GM12878 (cell line): ENCODE measurements around the gene GGT5. TPM values are rescaled to one million over a fixed set of nuclear protein-coding genes. Genes with fewer than 3 reads are reported as not detected.

Experiments used
- ATAC-seq: fragments of 200-7000 bp; cut with Tn5 transposase; 3 replicates; pipeline ENCODE4 v1.9.1; 2020; ENCODE audit warnings: mild to moderate bottlenecking, moderate library complexity
- BruUV-seq: library from RNA; stranded (reverse); fragments of 400-500 nt; replicated peaks from 2 replicates; lab custom pipeline; 2021; lab: Mats Ljungman, UMichigan
- CTCF ChIA-PET: fragments of 300-600 bp; sonication (Branson Sonifier 250); formaldehyde crosslinking; extraction: SDS; loops from one replicate; lab custom pipeline; 2021; ENCODE audit warnings: inconsistent platforms; lab: Yijun Ruan, JAX
- POLR2A ChIA-PET: fragments of 350-600 bp; formaldehyde crosslinking; extraction: SDS; loops from one replicate; lab custom pipeline; 2021; ENCODE audit warnings: inconsistent platforms; lab: Charles Lee
- RAD21 ChIA-PET: fragments of 300-600 bp; sonication (Branson Sonifier 250); formaldehyde crosslinking; loops from one replicate; lab custom pipeline; 2023; ENCODE audit warnings: antibody characterized with exemption; ENCODE audit not compliant: unreplicated experiment; lab: Charles Lee
- SMC1A ChIA-PET: fragments of 300-600 bp; sonication (Branson Sonifier 250); formaldehyde crosslinking; loops from one replicate; lab custom pipeline; 2023; ENCODE audit not compliant: unreplicated experiment, uncharacterized antibody; lab: Charles Lee
- DNase-seq: peaks from one replicate; pipeline ENCODE4 v3.0.0-alpha.2; 2011; ENCODE audit warnings: low read depth, low spot score
- FAIRE-seq: peaks from 3 replicates; lab custom pipeline; 2011; peaks lifted over from hg19 to GRCh38; lab: Jason Lieb, UNC
- H2AFZ ChIP-seq: 2 replicates; pipeline ENCODE4 v1.6.0; 2011; ENCODE audit warnings: low read depth, low read length, control low read depth; ENCODE audit not compliant: control insufficient read depth
- H3K27ac ChIP-seq: 2 replicates; pipeline ENCODE4 v1.5.1; 2011; ENCODE audit warnings: control low read depth; ENCODE audit not compliant: control insufficient read depth, insufficient read depth
- H3K27me3 ChIP-seq, 2 experiments: replicated peaks in 1 of 2; 2 replicates each; pipeline versions ENCODE4 v1.6.0 to v1.6.1; 2011; ENCODE audit warnings: low read length in 1 of 2; ENCODE audit not compliant: control insufficient read depth in 2 of 2, insufficient read depth in 2 of 2
- H3K36me3 ChIP-seq, 2 experiments: 2 replicates each; pipeline ENCODE4 v1.5.1; 2011; ENCODE audit warnings: low read length in 1 of 2; ENCODE audit not compliant: control insufficient read depth in 2 of 2, insufficient read depth in 2 of 2
- H3K4me1 ChIP-seq: 2 replicates; pipeline ENCODE4 v1.6.1; 2011; ENCODE audit warnings: mild to moderate bottlenecking, low read length, moderate library complexity, mixed read lengths; ENCODE audit not compliant: control insufficient read depth, insufficient read depth
- H3K4me2 ChIP-seq: 2 replicates; pipeline ENCODE4 v1.6.0; 2011; ENCODE audit warnings: control low read depth; ENCODE audit not compliant: control insufficient read depth, insufficient read depth
- H3K4me3 ChIP-seq: fragments of 200-600 bp; sonication (generic); 2 replicates; pipeline ENCODE4 v1.5.1; 2016
- H3K79me2 ChIP-seq: 2 replicates; pipeline ENCODE4 v1.6.0; 2011; ENCODE audit warnings: low read length; ENCODE audit not compliant: control insufficient read depth, insufficient read depth
- H3K9ac ChIP-seq: 2 replicates; pipeline ENCODE4 v1.8.0; 2011; ENCODE audit warnings: low read length, control low read depth, mixed read lengths; ENCODE audit not compliant: control insufficient read depth, insufficient read depth
- H3K9me3 ChIP-seq: replicated peaks from 3 replicates; pipeline ENCODE4 v1.5.1; 2011; ENCODE audit warnings: mild to moderate bottlenecking, low read length; ENCODE audit not compliant: control insufficient read depth, insufficient read depth
- H4K20me1 ChIP-seq: 2 replicates; pipeline ENCODE4 v1.6.0; 2011; ENCODE audit not compliant: control insufficient read depth, insufficient read depth
- ETV6 ChIP-seq, 2 experiments: fragments of 450-650 bp in 1 of 2; IDR thresholded peaks in 1 of 2; conservative IDR thresholded peaks in 1 of 2; 2 replicates each; pipeline ENCODE4 v1.6.1; 2014; ENCODE audit warnings: antibody characterized with exemption in 1 of 2, borderline replicate concordance in 1 of 2, low read depth in 1 of 2, mild to moderate bottlenecking in 1 of 2, moderate library complexity in 1 of 2
- MEF2A ChIP-seq: IDR thresholded peaks from 2 replicates; pipeline ENCODE4 v1.6.1; 2011; ENCODE audit warnings: low read depth, mild to moderate bottlenecking, low read length, moderate library complexity; ENCODE audit not compliant: insufficient read depth
- SMAD5 ChIP-seq: IDR thresholded peaks from 2 replicates; pipeline ENCODE4 v1.6.1; 2016; ENCODE audit warnings: antibody characterized with exemption, low read depth
- STAT3 ChIP-seq: IDR thresholded peaks from 2 replicates; pipeline ENCODE4 v1.6.1; 2011; ENCODE audit warnings: low read depth, low read length, improper control_type of control experiment
- TBL1XR1 ChIP-seq: IDR thresholded peaks from 2 replicates; pipeline ENCODE4 v1.6.1; 2012; ENCODE audit warnings: low read depth, low read length, improper control_type of control experiment
- in situ Hi-C: fragments of 300-500 bp; cut with MboI; formaldehyde crosslinking; loops from 9 replicates; pipeline ENCODE4 v1.14.3; 2018; ENCODE audit warnings: mixed read lengths
- intact Hi-C: fragments of 100-400 bp; cut with micrococcal nuclease; formaldehyde crosslinking; loops from one replicate; pipeline ENCODE4 v1.14.2; 2022; ENCODE audit not compliant: unreplicated experiment
- polyA plus RNA-seq, 11 experiments: library from polyadenylated mRNA; depleted of rRNA in 4 of 11; unstranded in 6 of 11; stranded (reverse) in 5 of 11; fragments of >200 nt; fragmentation: Nextera tagmentation in 4 of 11; fragmentation: Illumina TruSeq in 1 of 11; extraction: Ambion mirVana in 4 of 11; extraction: Trizol in 1 of 11; gene quantifications; 1 replicate in 1 of 11; 2 replicates in 10 of 11; pipeline versions ENCODE4 v1.2.1 to v1.2.3, GENCODE V29; 2011 to 2016; ENCODE audit warnings: inconsistent platforms in 2 of 11, missing spikeins in 2 of 11, low read depth in 1 of 11
- total RNA-seq, 4 experiments: library from RNA; depleted of rRNA in 3 of 4; stranded (reverse); fragments of >200 nt in 3 of 4; fragmentation: Illumina TruSeq in 1 of 4; extraction: Trizol in 1 of 4; gene quantifications; 2 replicates each; pipeline versions ENCODE4 v1.2.1 to v1.2.3, GENCODE V29; 2013 to 2021
- TF ChIP-seq, protein P1 (sequence below): IDR thresholded peaks from 2 replicates; pipeline ENCODE4 v1.6.1; 2012; ENCODE audit warnings: mild to moderate bottlenecking, low read depth, low read length
- TF ChIP-seq, protein P2 (sequence below): fragments of 450-650 bp; IDR thresholded peaks from 2 replicates; pipeline ENCODE4 v1.6.1; 2017; ENCODE audit warnings: mild to moderate bottlenecking, moderate library complexity
- TF ChIP-seq, protein P3 (sequence below): fragments of 450-650 bp; IDR thresholded peaks from 2 replicates; pipeline ENCODE4 v1.6.1; 2017; ENCODE audit warnings: mild to moderate bottlenecking, low read depth, inconsistent platforms; ENCODE audit not compliant: poor library complexity, severe bottlenecking

The GGT5 gene
- total and polyA plus RNA-seq, 10 of the 15 experiments (the other 5 are each of a cell fraction or from before 2014, with no cell fraction given): 0.34 TPM; not detected in 9

DNA sequence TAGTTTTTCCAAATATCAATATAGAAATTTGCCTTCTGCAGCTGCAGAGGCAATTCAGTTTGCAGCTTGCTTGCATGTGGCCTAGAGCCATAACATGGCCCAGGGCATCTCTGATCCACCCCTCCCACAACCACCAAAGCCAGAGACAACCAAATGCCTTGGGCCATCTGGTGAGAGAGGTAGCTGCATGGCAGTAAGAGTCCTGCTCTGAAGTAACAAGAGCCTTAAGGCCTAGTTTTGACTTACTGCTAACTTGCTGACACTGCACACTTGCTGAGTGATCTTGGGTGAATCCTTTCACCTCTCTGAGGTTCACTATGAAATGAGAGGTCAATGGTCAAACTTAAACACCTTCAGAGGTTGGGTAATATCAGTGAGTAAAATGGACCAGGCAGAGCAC lies 20.9 kb upstream of the GGT5 start:
- H3K9ac ChIP-seq: no peak overlapping the region
- H3K9me3 ChIP-seq: no peaks in the 10 kb centered on the region
- in situ Hi-C loops (no loop called here), intact Hi-C loops (no loop called here)
- ATAC-seq (no peak), FAIRE-seq (no peak), DNase-seq (no peak)
- no peaks in the 10 kb centered on the region for H3K36me3 ChIP-seq
- RAD21 ChIA-PET: no interaction called here
- H4K20me1 ChIP-seq: no peaks in the 10 kb centered on the region
- no peak overlapping the region for H3K4me3 ChIP-seq
- no peak overlapping the region for H3K27ac ChIP-seq
- SMC1A ChIA-PET: no interaction called here
- H3K27me3 ChIP-seq: no peaks in the 10 kb centered on the region
- H3K4me1 ChIP-seq: peaks cover 4% of the 10 kb centered on the region; the same call in 1 of the 2 replicates
- TF ChIP-seq ETV6 (conservative IDR thresholded peaks at IDR 0.05 in 1 of 2, IDR thresholded peaks at IDR 0.05 in 1 of 2; ENCODE audit: borderline replicate concordance in 1 of 2, low read depth in 1 of 2) (no peak), STAT3 (no peak), TBL1XR1 (no peak), MEF2A (no peak), SMAD5 (no peak)
- TF ChIP-seq, protein P1, sequence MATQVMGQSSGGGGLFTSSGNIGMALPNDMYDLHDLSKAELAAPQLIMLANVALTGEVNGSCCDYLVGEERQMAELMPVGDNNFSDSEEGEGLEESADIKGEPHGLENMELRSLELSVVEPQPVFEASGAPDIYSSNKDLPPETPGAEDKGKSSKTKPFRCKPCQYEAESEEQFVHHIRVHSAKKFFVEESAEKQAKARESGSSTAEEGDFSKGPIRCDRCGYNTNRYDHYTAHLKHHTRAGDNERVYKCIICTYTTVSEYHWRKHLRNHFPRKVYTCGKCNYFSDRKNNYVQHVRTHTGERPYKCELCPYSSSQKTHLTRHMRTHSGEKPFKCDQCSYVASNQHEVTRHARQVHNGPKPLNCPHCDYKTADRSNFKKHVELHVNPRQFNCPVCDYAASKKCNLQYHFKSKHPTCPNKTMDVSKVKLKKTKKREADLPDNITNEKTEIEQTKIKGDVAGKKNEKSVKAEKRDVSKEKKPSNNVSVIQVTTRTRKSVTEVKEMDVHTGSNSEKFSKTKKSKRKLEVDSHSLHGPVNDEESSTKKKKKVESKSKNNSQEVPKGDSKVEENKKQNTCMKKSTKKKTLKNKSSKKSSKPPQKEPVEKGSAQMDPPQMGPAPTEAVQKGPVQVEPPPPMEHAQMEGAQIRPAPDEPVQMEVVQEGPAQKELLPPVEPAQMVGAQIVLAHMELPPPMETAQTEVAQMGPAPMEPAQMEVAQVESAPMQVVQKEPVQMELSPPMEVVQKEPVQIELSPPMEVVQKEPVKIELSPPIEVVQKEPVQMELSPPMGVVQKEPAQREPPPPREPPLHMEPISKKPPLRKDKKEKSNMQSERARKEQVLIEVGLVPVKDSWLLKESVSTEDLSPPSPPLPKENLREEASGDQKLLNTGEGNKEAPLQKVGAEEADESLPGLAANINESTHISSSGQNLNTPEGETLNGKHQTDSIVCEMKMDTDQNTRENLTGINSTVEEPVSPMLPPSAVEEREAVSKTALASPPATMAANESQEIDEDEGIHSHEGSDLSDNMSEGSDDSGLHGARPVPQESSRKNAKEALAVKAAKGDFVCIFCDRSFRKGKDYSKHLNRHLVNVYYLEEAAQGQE: no peak
- TF ChIP-seq, protein P2, sequence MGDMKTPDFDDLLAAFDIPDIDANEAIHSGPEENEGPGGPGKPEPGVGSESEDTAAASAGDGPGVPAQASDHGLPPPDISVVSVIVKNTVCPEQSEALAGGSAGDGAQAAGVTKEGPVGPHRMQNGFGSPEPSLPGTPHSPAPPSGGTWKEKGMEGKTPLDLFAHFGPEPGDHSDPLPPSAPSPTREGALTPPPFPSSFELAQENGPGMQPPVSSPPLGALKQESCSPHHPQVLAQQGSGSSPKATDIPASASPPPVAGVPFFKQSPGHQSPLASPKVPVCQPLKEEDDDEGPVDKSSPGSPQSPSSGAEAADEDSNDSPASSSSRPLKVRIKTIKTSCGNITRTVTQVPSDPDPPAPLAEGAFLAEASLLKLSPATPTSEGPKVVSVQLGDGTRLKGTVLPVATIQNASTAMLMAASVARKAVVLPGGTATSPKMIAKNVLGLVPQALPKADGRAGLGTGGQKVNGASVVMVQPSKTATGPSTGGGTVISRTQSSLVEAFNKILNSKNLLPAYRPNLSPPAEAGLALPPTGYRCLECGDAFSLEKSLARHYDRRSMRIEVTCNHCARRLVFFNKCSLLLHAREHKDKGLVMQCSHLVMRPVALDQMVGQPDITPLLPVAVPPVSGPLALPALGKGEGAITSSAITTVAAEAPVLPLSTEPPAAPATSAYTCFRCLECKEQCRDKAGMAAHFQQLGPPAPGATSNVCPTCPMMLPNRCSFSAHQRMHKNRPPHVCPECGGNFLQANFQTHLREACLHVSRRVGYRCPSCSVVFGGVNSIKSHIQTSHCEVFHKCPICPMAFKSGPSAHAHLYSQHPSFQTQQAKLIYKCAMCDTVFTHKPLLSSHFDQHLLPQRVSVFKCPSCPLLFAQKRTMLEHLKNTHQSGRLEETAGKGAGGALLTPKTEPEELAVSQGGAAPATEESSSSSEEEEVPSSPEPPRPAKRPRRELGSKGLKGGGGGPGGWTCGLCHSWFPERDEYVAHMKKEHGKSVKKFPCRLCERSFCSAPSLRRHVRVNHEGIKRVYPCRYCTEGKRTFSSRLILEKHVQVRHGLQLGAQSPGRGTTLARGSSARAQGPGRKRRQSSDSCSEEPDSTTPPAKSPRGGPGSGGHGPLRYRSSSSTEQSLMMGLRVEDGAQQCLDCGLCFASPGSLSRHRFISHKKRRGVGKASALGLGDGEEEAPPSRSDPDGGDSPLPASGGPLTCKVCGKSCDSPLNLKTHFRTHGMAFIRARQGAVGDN: no peak
- TF ChIP-seq, protein P3, sequence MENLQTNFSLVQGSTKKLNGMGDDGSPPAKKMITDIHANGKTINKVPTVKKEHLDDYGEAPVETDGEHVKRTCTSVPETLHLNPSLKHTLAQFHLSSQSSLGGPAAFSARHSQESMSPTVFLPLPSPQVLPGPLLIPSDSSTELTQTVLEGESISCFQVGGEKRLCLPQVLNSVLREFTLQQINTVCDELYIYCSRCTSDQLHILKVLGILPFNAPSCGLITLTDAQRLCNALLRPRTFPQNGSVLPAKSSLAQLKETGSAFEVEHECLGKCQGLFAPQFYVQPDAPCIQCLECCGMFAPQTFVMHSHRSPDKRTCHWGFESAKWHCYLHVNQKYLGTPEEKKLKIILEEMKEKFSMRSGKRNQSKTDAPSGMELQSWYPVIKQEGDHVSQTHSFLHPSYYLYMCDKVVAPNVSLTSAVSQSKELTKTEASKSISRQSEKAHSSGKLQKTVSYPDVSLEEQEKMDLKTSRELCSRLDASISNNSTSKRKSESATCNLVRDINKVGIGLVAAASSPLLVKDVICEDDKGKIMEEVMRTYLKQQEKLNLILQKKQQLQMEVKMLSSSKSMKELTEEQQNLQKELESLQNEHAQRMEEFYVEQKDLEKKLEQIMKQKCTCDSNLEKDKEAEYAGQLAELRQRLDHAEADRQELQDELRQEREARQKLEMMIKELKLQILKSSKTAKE: no peak
- CTCF ChIA-PET: no interaction called here
- POLR2A ChIA-PET: no interaction called here
- peak overlapping the region; percentile 37; the same call in 1 of the 2 replicates for H2AFZ ChIP-seq
- BruUV-seq: no TSS peak
- H3K79me2 ChIP-seq: peaks cover under 1% of the 10 kb centered on the region
- no peak overlapping the region for H3K4me2 ChIP-seq
